C4-2B (cell line): ENCODE data around the gene TRPT1.
A peak's percentile ranks its signal among the peaks of the same experiment; 100 is the strongest.

Experiments
- H3K27ac ChIP-seq: fragments of 450-650 bp; 2 replicates; pipeline ENCODE4 v1.5.1; 2017
- ZFX ChIP-seq: fragments of 450-650 bp; IDR thresholded peaks from 2 replicates; pipeline ENCODE4 v1.6.1; 2017
- TF ChIP-seq, protein P1 (sequence below): fragments of 450-650 bp; conservative IDR thresholded peaks from 2 replicates; pipeline ENCODE4 v1.5.1; 2017; ENCODE audit warnings: mild to moderate bottlenecking

Gene TRPT1

GRCh38 chr11:64203421-64204079 lies 22.4 kb downstream of the TRPT1 start:
- TF ChIP-seq ZFX = no peak
- TF ChIP-seq, protein P1, sequence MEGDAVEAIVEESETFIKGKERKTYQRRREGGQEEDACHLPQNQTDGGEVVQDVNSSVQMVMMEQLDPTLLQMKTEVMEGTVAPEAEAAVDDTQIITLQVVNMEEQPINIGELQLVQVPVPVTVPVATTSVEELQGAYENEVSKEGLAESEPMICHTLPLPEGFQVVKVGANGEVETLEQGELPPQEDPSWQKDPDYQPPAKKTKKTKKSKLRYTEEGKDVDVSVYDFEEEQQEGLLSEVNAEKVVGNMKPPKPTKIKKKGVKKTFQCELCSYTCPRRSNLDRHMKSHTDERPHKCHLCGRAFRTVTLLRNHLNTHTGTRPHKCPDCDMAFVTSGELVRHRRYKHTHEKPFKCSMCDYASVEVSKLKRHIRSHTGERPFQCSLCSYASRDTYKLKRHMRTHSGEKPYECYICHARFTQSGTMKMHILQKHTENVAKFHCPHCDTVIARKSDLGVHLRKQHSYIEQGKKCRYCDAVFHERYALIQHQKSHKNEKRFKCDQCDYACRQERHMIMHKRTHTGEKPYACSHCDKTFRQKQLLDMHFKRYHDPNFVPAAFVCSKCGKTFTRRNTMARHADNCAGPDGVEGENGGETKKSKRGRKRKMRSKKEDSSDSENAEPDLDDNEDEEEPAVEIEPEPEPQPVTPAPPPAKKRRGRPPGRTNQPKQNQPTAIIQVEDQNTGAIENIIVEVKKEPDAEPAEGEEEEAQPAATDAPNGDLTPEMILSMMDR = no peak
- H3K27ac ChIP-seq = no peak overlapping the region

GRCh38 chr11:64202992-64203391 lies 23.0 kb downstream of the TRPT1 start:
- TF ChIP-seq, protein P1 = no peak
- no peak for TF ChIP-seq ZFX
- no peak overlapping the region for H3K27ac ChIP-seq

DNA sequence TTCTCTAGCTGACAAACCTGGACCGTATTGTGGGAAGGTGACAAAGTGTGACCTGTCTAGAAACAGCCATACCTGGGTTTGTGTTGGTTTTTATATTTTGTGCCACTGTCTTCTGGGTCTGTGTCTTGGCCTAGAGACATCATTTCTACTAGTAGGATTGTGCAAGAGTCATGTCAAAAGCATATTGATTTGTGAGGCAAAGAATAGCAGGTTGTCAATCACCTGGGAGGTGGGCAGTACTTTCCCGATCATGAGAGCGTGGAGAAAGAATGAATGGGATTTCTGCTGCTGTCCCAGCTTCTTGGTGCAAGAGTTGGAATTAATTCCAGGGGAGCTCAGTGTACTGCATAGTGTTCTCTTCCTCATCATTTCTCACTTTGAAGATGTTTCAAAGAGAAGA lies 24.4 kb downstream of the TRPT1 start:
- H3K27ac ChIP-seq = no peak overlapping the region
- TF ChIP-seq, protein P1 = no peak

DNA sequence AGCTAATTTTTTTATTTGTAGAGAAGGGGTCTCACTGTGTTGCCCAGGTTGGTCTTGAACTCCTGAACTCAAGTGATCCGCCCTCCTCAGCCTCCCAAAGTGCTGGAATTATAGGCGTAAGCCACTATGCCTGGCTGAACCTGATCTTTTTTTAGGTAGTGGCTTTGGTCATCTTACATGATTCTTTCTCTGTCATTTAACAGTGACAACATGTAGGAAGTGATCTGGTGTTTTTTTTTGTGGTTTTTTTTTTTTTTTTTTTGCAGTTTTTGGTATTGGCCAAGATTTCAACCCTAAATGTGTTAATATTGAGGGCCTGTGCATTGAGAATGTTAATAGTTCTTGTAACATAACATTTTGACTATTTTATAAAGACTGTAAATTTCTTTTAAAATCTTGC lies 27.5 kb downstream of the TRPT1 start:
- no peak overlapping the region for H3K27ac ChIP-seq
- TF ChIP-seq ZFX = no peak
- TF ChIP-seq, protein P1 = no peak

- TF ChIP-seq, protein P1 = no peak
- TF ChIP-seq ZFX = no peak
- H3K27ac ChIP-seq = no peak overlapping the region
These were observed 29.4 kb downstream of the TRPT1 start for GRCh38 chr11:64196626-64197025.

DNA sequence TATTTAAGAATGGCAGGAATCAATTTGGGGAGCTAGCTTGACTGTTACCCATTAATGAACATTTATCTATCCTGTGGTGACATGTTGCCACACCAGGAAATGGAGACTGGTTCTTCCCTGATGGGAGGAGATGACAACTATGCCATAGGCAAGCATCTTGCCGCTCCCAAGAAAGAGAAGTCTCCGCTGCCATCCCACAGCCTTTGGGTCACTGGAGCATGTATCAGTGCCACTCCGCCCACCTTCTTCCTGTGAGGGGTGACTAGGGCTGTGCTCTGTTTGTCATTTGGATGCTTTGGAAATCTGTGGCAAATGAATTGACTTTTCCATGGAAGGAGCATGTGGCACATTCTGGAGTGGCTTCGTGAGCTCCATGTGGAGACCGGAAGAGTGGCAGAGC lies 33.6 kb downstream of the TRPT1 start:
- TF ChIP-seq, protein P1 = no peak
- no peak for TF ChIP-seq ZFX
- H3K27ac ChIP-seq = no peak overlapping the region

DNA sequence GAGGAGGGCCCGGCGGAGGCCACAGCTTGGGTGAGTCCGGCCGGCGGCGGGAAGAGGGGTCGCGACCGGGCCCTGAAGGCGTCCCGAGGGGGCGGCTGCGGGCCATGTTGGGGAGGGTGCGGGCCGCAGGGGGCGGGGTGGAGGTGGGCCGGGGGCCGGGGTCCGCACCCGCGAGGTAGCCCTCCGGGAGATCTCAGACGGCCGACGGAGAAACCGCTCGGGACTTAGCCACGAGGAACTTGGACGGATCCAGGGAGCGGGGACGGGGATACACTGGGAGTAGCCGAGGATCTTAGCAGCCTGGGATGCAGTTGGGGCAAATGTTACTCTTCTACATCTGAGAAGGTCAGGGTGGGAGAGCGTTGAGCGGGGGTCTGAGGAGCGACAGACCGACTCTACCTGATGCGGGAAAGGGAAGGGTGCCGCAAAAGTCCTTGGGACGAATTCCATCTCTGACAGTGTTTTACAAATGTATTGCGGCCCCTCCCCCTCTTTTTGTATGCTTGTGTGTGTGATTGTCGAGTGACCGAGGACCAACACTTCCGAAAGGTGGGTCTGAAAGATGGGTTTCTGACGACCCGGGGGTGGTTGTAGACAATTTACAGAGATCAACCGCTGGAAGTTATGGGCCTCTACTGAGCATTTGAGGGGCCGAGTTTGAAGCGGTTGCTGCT lies 39.4 kb downstream of the TRPT1 start:
- H3K27ac ChIP-seq = no peak overlapping the region
- TF ChIP-seq, protein P1 = no peak
- TF ChIP-seq ZFX = peak; percentile 58; the same call in 1 of the 2 replicates
